Progenitor cell of endocrine pancreas (in vitro differentiated cells): Measurements from ENCODE around the gene UBR3. TPM values are rescaled to one million over a fixed set of nuclear protein-coding genes. Genes with fewer than 3 reads are reported as not detected.

Experiments
- DNase-seq: peaks from one replicate; pipeline ENCODE4 v3.0.0; 2021; ENCODE audit warnings: low spot score; ENCODE audit not compliant: unreplicated experiment
- H3K27ac Mint-ChIP-seq: 2 replicates; pipeline ENCODE4 v1.8.0; 2021; ENCODE audit warnings: mild to moderate bottlenecking, moderate library complexity, mixed read lengths
- H3K27me3 Mint-ChIP-seq: 2 replicates; pipeline ENCODE4 v1.8.0; 2021; ENCODE audit warnings: mixed read lengths
- H3K36me3 Mint-ChIP-seq: 2 replicates; pipeline ENCODE4 v1.8.0; 2022; ENCODE audit warnings: mixed read lengths; ENCODE audit not compliant: insufficient read depth
- H3K4me1 Mint-ChIP-seq: 2 replicates; pipeline ENCODE4 v1.8.0; 2021; ENCODE audit warnings: low read depth, mixed read lengths
- H3K4me3 Mint-ChIP-seq: 2 replicates; pipeline ENCODE4 v1.8.0; 2021; ENCODE audit warnings: low read depth, mild to moderate bottlenecking, moderate library complexity, mixed read lengths
- H3K9me3 Mint-ChIP-seq: 2 replicates; pipeline ENCODE4 v1.8.0; 2021; ENCODE audit warnings: low read depth, mixed read lengths
- total RNA-seq: library from RNA; stranded (reverse); gene quantifications from 2 replicates; pipeline ENCODE4 v1.2.1, GENCODE V29; 2021
- TF ChIP-seq, protein P1 (sequence below): fragments of 200-600 bp; sonication (generic); IDR thresholded peaks from one replicate; pipeline ENCODE4 v1.5.0; 2021; ENCODE audit warnings: antibody characterized with exemption, mild to moderate bottlenecking; ENCODE audit not compliant: unreplicated experiment

The UBR3 gene
- total RNA-seq, 1 donor from 2014 or later: 36.9 TPM

DNA sequence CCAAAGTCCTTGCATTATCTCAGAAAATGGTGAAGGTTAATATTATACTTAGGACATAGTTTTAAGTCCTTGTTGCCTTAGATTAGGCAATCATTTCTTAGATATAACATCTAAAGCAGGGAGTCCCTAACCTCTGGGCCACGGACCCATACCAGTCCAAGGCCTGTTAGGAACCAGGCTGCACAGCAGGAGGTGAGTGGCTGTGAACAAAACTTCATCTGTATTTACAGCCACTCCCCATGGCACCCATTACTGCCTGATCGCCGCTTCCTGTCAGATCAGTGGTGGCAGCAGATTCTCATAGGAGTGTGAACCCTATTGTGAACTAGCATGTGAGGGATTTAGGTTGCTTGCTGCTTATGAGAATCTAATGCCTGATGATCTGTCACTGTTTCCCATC, 264.2 kb downstream of the UBR3 start:
- Mint-ChIP-seq H3K36me3 (no peaks in the 10 kb centered on the region), H3K9me3 (peaks cover 15% of the 10 kb centered on the region), H3K27ac (no peak overlapping the region), H3K27me3 (no peaks in the 10 kb centered on the region), H3K4me3 (no peak overlapping the region), H3K4me1 (no peaks in the 10 kb centered on the region)
- DNase-seq: no peak
- TF ChIP-seq, protein P1, sequence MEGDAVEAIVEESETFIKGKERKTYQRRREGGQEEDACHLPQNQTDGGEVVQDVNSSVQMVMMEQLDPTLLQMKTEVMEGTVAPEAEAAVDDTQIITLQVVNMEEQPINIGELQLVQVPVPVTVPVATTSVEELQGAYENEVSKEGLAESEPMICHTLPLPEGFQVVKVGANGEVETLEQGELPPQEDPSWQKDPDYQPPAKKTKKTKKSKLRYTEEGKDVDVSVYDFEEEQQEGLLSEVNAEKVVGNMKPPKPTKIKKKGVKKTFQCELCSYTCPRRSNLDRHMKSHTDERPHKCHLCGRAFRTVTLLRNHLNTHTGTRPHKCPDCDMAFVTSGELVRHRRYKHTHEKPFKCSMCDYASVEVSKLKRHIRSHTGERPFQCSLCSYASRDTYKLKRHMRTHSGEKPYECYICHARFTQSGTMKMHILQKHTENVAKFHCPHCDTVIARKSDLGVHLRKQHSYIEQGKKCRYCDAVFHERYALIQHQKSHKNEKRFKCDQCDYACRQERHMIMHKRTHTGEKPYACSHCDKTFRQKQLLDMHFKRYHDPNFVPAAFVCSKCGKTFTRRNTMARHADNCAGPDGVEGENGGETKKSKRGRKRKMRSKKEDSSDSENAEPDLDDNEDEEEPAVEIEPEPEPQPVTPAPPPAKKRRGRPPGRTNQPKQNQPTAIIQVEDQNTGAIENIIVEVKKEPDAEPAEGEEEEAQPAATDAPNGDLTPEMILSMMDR: no peak

DNA sequence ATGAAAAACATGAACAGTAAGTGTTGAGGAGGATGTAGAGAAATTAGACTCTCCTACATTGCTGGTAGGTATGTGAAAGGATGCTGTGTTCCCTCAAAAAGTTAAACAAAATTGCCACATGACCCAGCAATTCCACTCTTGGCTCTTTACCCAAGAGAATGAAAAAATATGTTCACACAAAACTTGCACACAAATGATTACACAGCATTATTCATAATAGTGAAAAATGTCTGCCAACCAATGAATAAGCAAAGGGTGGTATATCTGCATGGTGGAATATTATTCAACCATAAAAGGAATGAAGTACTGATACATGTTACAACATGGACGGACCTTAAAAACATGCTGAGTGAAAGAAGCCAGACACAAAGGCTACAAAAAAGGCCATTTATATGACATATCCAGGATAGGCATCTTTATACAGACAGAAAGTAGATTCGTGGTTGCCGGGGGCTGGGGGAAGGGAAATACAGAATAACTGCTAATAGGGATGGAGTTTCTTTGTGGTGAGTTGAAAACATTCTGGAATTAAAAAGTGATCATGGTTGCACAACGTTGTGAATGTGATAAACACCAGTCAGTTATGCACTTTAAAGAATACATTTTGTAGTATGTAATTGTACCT, 265.3 kb downstream of the UBR3 start:
- TF ChIP-seq, protein P1: no peak
- Mint-ChIP-seq H3K27ac (no peak overlapping the region), H3K4me1 (no peaks in the 10 kb centered on the region), H3K27me3 (no peaks in the 10 kb centered on the region), H3K36me3 (no peaks in the 10 kb centered on the region), H3K4me3 (no peak overlapping the region), H3K9me3 (peaks cover 15% of the 10 kb centered on the region)
- no peak for DNase-seq

DNA sequence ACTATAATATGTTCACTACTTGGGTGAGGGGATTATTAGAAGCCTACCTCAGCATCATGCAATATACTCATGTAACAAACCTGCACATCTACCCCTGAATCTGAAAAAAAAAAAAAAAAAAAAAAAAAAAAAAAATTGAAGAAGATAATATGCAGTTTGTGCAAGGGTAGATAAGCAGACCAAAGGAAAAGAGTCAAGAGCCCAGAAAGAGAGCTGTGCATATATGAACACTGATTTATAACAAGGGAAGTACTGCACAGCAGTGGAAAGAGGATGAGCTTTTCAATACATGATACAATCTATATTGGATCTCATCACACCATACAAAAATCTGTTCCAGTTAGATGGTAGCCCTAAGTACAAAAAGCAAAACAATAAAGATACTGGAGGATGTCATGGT, 268.1 kb downstream of the UBR3 start:
- no peak for DNase-seq
- H3K27me3 Mint-ChIP-seq: no peaks in the 10 kb centered on the region
- H3K36me3 Mint-ChIP-seq: no peaks in the 10 kb centered on the region
- TF ChIP-seq, protein P1: no peak
- no peak overlapping the region for H3K27ac Mint-ChIP-seq
- H3K9me3 Mint-ChIP-seq: peaks cover 15% of the 10 kb centered on the region
- H3K4me1 Mint-ChIP-seq: no peaks in the 10 kb centered on the region
- H3K4me3 Mint-ChIP-seq: no peak overlapping the region

DNA sequence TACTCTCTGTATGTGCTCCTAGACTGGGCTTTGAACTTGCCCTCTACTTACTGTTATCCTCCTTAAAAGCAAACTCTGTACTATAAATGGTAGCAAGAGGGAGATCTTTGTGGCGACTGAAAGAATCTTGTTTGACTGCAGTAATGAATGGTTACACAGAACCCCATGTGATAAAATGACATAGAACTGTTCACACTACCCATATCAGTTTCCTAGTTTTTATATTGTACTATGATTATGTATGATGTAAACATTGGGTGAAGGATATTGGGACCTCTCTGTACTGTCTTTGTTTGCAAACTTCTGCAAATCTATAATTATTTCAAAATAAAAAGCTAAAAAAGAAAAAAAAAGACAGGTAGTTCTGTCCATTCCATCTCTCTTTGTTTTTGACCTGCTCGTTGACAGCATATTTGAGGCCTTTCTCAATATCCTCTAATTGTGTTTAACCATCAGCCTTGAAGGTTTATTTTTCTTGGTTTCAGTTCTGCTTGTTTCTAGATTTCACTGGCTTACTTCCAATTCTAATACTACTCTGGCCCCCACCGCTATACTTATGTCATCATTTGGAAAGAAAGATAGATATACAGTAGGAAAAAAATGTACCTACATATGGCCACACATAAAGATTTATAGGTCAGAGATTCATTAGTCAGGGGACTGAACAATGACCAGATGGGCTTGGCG, 271.5 kb downstream of the UBR3 start:
- Mint-ChIP-seq H3K27me3 (no peaks in the 10 kb centered on the region), H3K4me1 (no peaks in the 10 kb centered on the region), H3K4me3 (no peak overlapping the region), H3K27ac (no peak overlapping the region), H3K36me3 (no peaks in the 10 kb centered on the region), H3K9me3 (no peaks in the 10 kb centered on the region)
- no peak for DNase-seq
- TF ChIP-seq, protein P1: no peak

DNA sequence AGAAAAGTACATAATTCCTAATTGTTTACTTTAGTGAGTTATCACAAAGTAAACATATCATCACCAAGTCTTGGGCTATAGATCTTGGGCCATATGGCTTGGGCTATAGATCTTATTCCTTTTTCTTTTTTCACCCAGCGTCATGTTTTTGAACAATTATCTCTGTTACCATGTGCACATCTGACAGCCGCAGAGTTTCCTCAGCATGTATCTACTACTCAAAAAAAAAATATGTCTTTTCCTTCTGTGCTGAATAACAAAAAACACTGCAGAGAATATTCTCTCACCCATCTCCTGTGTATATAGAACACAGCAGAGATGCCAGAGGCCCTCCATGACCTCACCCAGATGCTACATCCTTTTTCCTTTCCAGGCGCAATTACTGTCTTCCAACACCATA, 274.5 kb downstream of the UBR3 start:
- H3K4me1 Mint-ChIP-seq: no peaks in the 10 kb centered on the region
- peaks cover 17% of the 10 kb centered on the region for H3K27me3 Mint-ChIP-seq
- no peaks in the 10 kb centered on the region for H3K9me3 Mint-ChIP-seq
- no peak for DNase-seq
- H3K4me3 Mint-ChIP-seq: no peak overlapping the region
- H3K27ac Mint-ChIP-seq: no peak overlapping the region
- H3K36me3 Mint-ChIP-seq: no peaks in the 10 kb centered on the region
- TF ChIP-seq, protein P1: no peak
